Skeletal muscle satellite cell (primary cell): Measurements from ENCODE around the gene LPP. TPM values are rescaled to one million over a fixed set of nuclear protein-coding genes. Genes with fewer than 3 reads are reported as not detected.

Experiments
- H3K27me3 ChIP-seq: 2 replicates; pipeline ENCODE4 v1.7.0; 2013; ENCODE audit warnings: low read length; ENCODE audit not compliant: control insufficient read depth, insufficient read depth
- H3K36me3 ChIP-seq: 2 replicates; pipeline ENCODE4 v1.7.0; 2013; ENCODE audit warnings: mild to moderate bottlenecking, control low read depth, low read length; ENCODE audit not compliant: insufficient read depth
- H3K4me1 ChIP-seq: 2 replicates; pipeline ENCODE4 v1.7.0; 2013; ENCODE audit warnings: low read length; ENCODE audit not compliant: control insufficient read depth, insufficient read depth
- H3K4me2 ChIP-seq: 2 replicates; pipeline ENCODE4 v1.7.0; 2013; ENCODE audit warnings: mild to moderate bottlenecking, low read length
- H3K4me3 ChIP-seq: 2 replicates; pipeline ENCODE4 v1.7.0; 2013; ENCODE audit warnings: low read length
- H3K9ac ChIP-seq: 2 replicates; pipeline ENCODE4 v1.7.0; 2013; ENCODE audit warnings: mild to moderate bottlenecking, low read depth, low read length, moderate library complexity
- H3K9me3 ChIP-seq: replicated peaks from 2 replicates; pipeline ENCODE4 v1.7.0; 2013; ENCODE audit warnings: mild to moderate bottlenecking, control low read depth, low read length
- total RNA-seq: library from RNA; depleted of rRNA; stranded (reverse); fragments of >200 nt; gene quantifications from 2 replicates; pipeline ENCODE4 v1.2.3, GENCODE V29; 2012; rRNA removed

Gene LPP, protein sequence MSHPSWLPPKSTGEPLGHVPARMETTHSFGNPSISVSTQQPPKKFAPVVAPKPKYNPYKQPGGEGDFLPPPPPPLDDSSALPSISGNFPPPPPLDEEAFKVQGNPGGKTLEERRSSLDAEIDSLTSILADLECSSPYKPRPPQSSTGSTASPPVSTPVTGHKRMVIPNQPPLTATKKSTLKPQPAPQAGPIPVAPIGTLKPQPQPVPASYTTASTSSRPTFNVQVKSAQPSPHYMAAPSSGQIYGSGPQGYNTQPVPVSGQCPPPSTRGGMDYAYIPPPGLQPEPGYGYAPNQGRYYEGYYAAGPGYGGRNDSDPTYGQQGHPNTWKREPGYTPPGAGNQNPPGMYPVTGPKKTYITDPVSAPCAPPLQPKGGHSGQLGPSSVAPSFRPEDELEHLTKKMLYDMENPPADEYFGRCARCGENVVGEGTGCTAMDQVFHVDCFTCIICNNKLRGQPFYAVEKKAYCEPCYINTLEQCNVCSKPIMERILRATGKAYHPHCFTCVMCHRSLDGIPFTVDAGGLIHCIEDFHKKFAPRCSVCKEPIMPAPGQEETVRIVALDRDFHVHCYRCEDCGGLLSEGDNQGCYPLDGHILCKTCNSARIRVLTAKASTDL
- total RNA-seq = 33.5 and 46.1 TPM in 2 replicates

DNA sequence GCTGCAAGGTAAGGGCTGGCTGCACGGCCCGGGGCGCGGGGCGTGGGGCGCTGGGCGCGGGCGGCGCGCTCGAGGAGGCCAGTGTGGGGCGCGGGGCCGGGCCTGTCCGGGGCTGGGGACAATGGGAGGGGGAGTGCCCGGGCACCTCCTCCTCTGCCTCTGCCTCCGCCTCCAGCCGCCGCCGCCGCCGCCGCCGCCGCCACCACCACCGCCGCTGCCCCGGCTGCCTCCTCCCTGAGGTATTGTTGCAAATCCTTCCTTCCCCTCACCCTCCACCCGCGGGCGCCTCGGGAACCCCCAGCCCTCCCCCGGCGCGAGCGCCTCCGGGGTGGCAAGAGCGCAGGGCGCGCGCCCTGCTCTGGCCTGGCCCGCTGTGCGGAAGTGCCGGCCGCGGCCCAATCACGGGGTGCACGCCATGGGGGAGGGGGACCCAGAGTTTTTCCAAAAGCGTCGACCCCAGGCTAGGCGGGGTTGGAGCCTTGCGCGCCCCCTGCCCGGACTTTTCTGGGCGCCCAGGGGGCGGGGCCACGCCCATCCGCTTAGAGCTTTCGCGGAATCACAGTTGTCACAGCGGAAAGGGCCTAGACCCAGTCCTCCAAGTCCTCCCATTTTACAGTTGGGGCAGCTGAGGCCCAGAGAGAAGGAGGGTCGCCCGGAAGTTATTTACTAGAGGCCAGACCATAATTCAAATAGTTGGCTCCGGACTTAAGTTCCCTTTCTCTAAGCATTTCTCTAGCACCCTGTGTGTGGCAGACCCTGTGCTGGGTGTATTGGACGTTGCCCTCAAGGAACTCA is at the start of gene LPP:
Gene LPP, plus strand, starts transcription at position 144 of the 795 bp plus-strand sequence. CDS start 251,964 bp downstream, outside the sequence.
- Histone ChIP-seq H3K36me3 (no peaks in the 10 kb centered on the region), H3K9me3 (no peaks in the 10 kb centered on the region), H3K9ac (peak within 1 kb of the TSS; percentile 97), H3K27me3 (no peaks in the 10 kb centered on the region), H3K4me3 (peak within 1 kb of the TSS; percentile 78), H3K4me1 (peaks cover 45% of the 10 kb centered on the region), H3K4me2 (peak within 1 kb of the TSS; percentile 97)

DNA sequence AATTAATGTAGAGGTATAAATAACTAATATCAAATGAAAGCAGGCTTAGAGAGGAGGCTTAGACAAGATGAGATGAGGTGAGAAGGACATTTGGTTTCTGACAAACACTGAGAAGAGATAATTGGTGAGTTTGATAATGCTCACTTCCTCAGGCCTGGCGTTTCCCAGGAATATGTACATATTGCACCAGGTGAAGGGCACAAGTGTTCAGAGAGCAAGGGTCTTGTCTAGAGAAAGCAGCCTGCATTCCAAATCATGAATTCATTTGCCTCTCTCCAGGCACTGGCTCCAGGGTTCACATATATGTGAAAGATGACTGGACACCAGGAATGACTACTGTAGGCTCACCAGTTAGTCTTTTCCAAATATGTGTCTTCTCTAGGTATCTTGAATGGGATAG is 48.0 kb upstream of the LPP start:
- no peak overlapping the region for H3K4me3 ChIP-seq
- H3K9me3 ChIP-seq = no peaks in the 10 kb centered on the region

DNA sequence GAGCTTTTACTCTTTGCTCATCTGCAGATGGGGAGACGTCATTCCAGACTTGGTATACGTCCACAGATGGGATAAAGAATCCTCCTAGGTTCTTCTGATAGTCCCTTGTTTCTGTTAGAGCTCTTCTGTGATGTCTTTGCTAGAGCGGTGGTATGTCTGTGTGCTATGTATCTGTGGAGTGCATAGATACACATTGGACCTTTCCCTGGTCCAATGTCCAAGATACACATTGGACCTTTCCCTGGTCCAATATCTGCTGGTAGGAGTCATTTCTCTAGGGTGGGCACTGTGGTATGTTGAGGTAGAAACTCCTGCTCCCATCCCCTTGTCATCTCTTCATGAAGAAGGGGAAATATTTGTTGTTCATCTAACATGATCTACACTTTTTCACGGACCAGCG is 47.5 kb upstream of the LPP start:
- Histone ChIP-seq H3K27me3 (no peaks in the 10 kb centered on the region), H3K9ac (no peak overlapping the region), H3K4me3 (no peak overlapping the region)

More for the DNA sequence above, 48.0 kb upstream of the LPP start:
- H3K4me1 ChIP-seq = no peaks in the 10 kb centered on the region
- H3K27me3 ChIP-seq = no peaks in the 10 kb centered on the region
- no peaks in the 10 kb centered on the region for H3K36me3 ChIP-seq
- H3K4me2 ChIP-seq = no peak overlapping the region
- H3K9ac ChIP-seq = no peak overlapping the region

DNA sequence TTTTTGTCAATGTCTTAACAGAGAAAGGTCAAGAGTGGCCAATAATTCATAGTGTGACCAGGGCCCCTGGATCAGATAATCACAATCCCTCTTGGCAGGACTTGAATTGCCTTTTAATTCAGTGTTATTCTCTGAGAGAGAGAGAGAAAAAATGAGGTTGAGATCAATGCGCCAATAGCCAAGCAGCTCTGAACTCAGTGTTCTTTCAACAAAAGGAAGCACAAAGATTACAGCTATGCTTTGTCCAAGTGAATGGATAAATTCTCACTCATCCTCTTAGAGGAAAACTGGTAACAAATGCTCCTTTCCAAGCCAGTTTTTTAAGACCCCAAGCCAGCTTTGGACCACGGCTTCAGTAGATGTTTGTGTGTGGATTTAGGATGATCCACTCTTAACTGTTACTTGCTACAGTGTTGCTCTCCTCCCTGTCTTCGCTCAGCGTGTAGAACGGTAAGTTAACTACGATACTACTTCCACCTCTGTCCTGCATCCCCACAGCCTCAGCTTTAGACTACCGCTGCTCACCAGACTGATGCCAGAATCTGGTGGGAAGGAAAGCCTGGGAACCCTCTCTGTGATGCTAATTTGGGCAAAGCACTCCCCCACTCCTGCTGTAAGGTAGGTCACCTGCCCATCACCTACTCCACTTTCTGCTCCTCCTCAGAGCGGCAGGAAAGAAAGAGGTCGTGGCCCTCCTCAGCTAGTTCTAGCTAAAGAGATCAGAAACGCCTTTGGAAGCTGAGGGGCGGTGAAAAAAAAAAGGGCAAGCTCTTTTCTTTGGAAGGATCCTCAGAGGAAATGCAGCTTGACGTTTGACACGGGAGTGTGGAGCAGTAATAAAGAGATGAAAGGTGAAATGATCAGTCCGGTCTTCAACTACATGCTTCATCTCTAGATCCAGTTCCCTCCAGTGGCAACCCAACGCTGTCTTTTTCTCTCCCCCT is 46.8 kb upstream of the LPP start:
- Histone ChIP-seq H3K9ac (no peak overlapping the region), H3K9me3 (no peaks in the 10 kb centered on the region), H3K4me2 (no peak overlapping the region), H3K27me3 (no peaks in the 10 kb centered on the region), H3K4me1 (no peaks in the 10 kb centered on the region), H3K4me3 (no peak overlapping the region), H3K36me3 (no peaks in the 10 kb centered on the region)

More for the DNA sequence above, 47.5 kb upstream of the LPP start:
- Histone ChIP-seq H3K9me3 (no peaks in the 10 kb centered on the region), H3K4me1 (no peaks in the 10 kb centered on the region), H3K4me2 (no peak overlapping the region), H3K36me3 (no peaks in the 10 kb centered on the region)

DNA sequence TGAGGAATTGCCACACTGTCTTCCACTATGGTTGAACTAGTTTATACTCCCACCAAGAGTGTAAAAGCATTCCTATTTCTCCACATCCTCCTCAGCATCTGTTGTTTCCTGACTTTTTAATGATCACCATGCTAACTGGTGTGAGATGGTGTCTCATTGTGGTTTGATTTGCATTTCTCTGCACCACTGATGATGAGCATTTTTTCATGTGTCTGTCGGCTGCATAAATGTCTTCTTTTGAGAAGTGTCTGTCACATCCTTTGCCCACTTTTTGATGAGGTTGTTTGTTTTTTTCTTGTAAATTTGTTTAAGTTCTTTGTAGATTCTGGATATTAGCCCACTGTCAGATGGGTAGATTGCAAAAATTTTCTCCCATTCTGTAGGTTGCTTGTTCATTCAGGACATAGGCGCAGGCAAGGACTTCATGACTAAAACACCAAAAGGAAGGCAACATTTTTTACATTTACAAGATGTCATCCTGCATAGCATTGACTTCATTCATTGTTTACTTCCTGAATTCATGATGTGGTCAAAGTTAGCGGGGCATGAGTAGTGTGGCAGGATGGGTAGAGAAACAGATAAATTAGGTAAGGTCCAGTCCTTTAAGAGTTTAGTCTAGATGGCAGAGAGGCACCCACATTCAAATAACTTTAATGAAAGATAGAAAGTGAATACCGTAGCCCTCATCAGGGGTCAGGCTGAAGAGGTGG is 45.1 kb upstream of the LPP start:
- Histone ChIP-seq H3K4me3 (no peak overlapping the region), H3K9me3 (no peaks in the 10 kb centered on the region), H3K9ac (no peak overlapping the region), H3K4me1 (no peaks in the 10 kb centered on the region), H3K27me3 (no peaks in the 10 kb centered on the region), H3K4me2 (no peak overlapping the region), H3K36me3 (no peaks in the 10 kb centered on the region)

DNA sequence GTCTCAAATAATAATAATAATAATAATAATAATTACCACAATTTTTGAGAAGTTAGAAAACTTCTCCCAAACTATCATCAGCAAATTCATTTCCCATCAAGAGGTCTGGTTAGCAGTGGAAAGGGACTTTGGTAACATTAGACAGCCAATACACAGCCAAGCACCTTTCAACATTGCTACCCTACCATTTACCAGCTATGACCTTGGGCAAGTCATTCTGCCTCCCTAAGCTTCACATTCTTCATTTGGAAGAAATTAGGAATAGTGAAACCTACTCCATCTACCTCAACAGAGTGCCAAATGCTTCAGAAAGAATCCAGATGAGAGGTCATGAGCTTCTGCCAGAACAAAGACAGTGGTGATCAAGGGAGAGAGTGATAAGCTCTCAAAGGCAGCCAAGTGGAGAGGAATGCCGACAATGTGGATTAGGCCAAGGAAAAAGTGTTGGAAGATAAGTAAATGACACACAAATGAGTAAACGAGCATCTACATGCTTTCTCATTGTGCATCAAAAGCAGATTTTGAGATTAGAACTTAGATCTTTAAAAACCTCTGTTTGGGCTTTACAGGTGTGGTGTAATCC is 42.9 kb upstream of the LPP start:
- Histone ChIP-seq H3K4me3 (no peak overlapping the region), H3K4me1 (no peaks in the 10 kb centered on the region), H3K4me2 (no peak overlapping the region), H3K9ac (no peak overlapping the region), H3K27me3 (no peaks in the 10 kb centered on the region), H3K36me3 (no peaks in the 10 kb centered on the region), H3K9me3 (no peaks in the 10 kb centered on the region)

DNA sequence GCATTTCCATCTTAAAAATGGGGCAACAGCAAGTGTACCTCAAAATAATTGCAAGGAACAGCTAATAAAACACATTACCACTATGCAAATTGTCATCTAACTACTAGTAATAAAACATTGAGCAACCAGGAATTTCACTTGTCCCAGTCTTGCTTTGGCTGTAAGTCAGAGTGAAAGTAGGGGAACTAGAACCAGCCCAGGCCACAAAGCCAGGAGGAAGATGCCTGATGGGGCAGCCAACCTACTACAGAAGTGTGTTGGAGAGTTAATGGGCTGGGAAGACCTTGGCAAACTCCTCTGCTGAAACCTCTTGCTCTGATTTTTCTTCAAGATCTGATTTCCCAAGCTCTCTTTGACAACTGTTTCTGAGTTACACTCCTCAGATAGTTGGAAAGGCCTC is 40.2 kb upstream of the LPP start:
- H3K27me3 ChIP-seq = no peaks in the 10 kb centered on the region
- H3K9me3 ChIP-seq = no peaks in the 10 kb centered on the region
- no peak overlapping the region for H3K9ac ChIP-seq
- no peak overlapping the region for H3K4me3 ChIP-seq
- H3K36me3 ChIP-seq = no peaks in the 10 kb centered on the region
- no peak overlapping the region for H3K4me2 ChIP-seq
- H3K4me1 ChIP-seq = no peaks in the 10 kb centered on the region

DNA sequence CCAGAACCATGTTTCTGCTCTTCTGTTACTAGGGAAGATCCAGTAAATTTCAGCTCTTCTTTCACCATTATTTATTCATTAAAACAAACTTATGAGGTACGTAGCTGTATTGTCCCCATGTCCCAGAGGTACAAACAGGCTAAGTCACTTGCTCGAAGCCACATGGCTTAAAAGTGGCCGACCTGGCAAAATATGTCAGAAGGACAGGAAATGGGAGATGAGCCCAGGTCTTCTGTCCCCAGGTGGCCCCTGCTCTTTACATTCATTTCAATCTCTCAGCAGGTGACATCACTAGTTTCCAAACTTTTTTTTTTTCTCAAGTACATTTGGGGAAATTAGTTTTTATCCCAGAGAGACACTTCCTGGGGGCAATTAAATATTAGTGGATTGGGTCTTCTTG is 34.1 kb upstream of the LPP start:
- H3K36me3 ChIP-seq = no peaks in the 10 kb centered on the region
- no peaks in the 10 kb centered on the region for H3K4me1 ChIP-seq
- no peak overlapping the region for H3K4me2 ChIP-seq
- no peaks in the 10 kb centered on the region for H3K27me3 ChIP-seq
- no peak overlapping the region for H3K9ac ChIP-seq
- H3K4me3 ChIP-seq = no peak overlapping the region
- H3K9me3 ChIP-seq = no peaks in the 10 kb centered on the region

DNA sequence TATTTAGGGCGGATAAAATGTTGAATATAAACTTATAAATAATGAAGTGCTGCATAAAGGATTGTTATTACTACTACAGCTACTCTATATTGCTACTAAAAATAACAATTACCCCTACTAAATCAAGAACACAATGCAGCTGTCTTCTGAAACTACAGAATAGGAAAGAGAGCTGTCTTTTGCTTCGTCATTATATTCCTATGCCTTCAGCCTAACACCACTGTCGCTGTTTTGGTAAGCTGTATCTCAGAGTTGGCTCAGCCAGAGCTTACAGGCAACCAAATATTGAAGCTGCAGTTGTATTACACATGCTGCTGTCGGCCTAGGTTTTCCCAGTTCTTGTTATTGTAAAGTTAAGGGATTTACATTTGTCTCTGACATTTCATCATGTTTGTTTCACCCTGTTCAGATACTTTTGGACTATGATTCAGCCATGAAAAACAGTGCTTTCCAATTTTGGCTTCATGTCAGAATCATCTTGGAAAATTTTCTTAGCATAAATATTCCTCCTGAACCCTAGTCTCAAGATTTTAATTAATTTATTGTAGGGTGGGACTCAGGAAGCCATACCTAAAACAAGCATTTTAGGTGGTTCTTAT is 31.3 kb upstream of the LPP start:
- no peak overlapping the region for H3K4me2 ChIP-seq
- no peaks in the 10 kb centered on the region for H3K9me3 ChIP-seq
- H3K4me3 ChIP-seq = no peak overlapping the region
- no peaks in the 10 kb centered on the region for H3K27me3 ChIP-seq
- H3K4me1 ChIP-seq = no peaks in the 10 kb centered on the region
- H3K36me3 ChIP-seq = no peaks in the 10 kb centered on the region
- H3K9ac ChIP-seq = no peak overlapping the region
